WTC11 (cell line): Measurements from ENCODE around the gene ALDOC. TPM values are rescaled to one million over a fixed set of nuclear protein-coding genes. Genes with fewer than 3 reads are reported as not detected.

ENCODE experiments used
- ATAC-seq: fragments of 200-7000 bp; cut with Tn5 transposase; 2 replicates; pipeline ENCODE4 v1.10.0; 2021; ENCODE audit warnings: mild to moderate bottlenecking, moderate library complexity
- CTCF ChIA-PET: fragments of 300-600 bp; sonication (Branson Sonifier 250); formaldehyde crosslinking; loops from one replicate; lab custom pipeline; 2021; ENCODE audit warnings: antibody characterized with exemption; lab: Charles Lee
- POLR2A ChIA-PET: fragments of 350-600 bp; sonication (Branson Sonifier 250); formaldehyde crosslinking; loops from one replicate; lab custom pipeline; 2021; ENCODE audit warnings: antibody characterized with exemption; lab: Charles Lee
- DNase-seq: peaks from one replicate; pipeline ENCODE4 v3.0.0; 2021; ENCODE audit warnings: low spot score
- H3K27ac Mint-ChIP-seq: 2 replicates; pipeline ENCODE4 v1.8.0; 2021; ENCODE audit warnings: mixed read lengths
- H3K27me3 Mint-ChIP-seq: 2 replicates; pipeline ENCODE4 v1.8.0; 2021; ENCODE audit warnings: low read depth, mild to moderate bottlenecking, moderate library complexity, mixed read lengths
- H3K36me3 Mint-ChIP-seq: 2 replicates; pipeline ENCODE4 v1.8.0; 2021; ENCODE audit warnings: mixed read lengths
- H3K4me1 Mint-ChIP-seq: 2 replicates; pipeline ENCODE4 v1.8.0; 2022; ENCODE audit warnings: mixed read lengths
- H3K4me3 Mint-ChIP-seq: 2 replicates; pipeline ENCODE4 v1.8.0; 2021; ENCODE audit warnings: mild to moderate bottlenecking, moderate library complexity, mixed read lengths
- H3K9me3 Mint-ChIP-seq: 2 replicates; pipeline ENCODE4 v1.8.0; 2021; ENCODE audit warnings: mixed read lengths
- ATF1 ChIP-seq: sonication (generic); formaldehyde crosslinking; IDR thresholded peaks from 2 replicates; pipeline ENCODE4 v1.8.1; 2023; ENCODE audit warnings: mild to moderate bottlenecking, moderate library complexity, missing genetic modification reagents
- CBFB ChIP-seq: sonication (generic); formaldehyde crosslinking; IDR thresholded peaks from 2 replicates; pipeline ENCODE4 v1.8.1; 2022; ENCODE audit warnings: mild to moderate bottlenecking, low read depth, missing genetic modification reagents
- CREM ChIP-seq: sonication (generic); formaldehyde crosslinking; IDR thresholded peaks from 2 replicates; pipeline ENCODE4 v1.8.1; 2022; ENCODE audit warnings: mild to moderate bottlenecking, missing genetic modification reagents, moderate library complexity
- ELF4 ChIP-seq: sonication (generic); formaldehyde crosslinking; IDR thresholded peaks from 2 replicates; pipeline ENCODE4 v1.8.1; 2022; ENCODE audit warnings: low read depth, mild to moderate bottlenecking, moderate library complexity, missing genetic modification reagents
- ESRRA ChIP-seq: sonication (generic); formaldehyde crosslinking; IDR thresholded peaks from 2 replicates; pipeline ENCODE4 v1.8.1; 2022; ENCODE audit warnings: mild to moderate bottlenecking, missing genetic modification reagents, borderline replicate concordance
- FOXP1 ChIP-seq: sonication (generic); formaldehyde crosslinking; IDR thresholded peaks from 2 replicates; pipeline ENCODE4 v1.8.0; 2022; ENCODE audit warnings: missing genetic modification reagents, mild to moderate bottlenecking, moderate library complexity, borderline replicate concordance
- KAT7 ChIP-seq: sonication (generic); formaldehyde crosslinking; IDR thresholded peaks from 2 replicates; pipeline ENCODE4 v1.8.1; 2023; ENCODE audit warnings: missing genetic modification reagents, mild to moderate bottlenecking, borderline replicate concordance
- SMAD4 ChIP-seq: sonication (generic); formaldehyde crosslinking; IDR thresholded peaks from 2 replicates; pipeline ENCODE4 v1.8.0; 2022; ENCODE audit warnings: mild to moderate bottlenecking, missing genetic modification reagents
- SOX15 ChIP-seq: fragments of 250-450 bp; sonication (Bioruptor Pico); IDR thresholded peaks from 2 replicates; pipeline ENCODE4 v1.9.0; 2021; ENCODE audit warnings: mild to moderate bottlenecking
- TEAD4 ChIP-seq: sonication (generic); formaldehyde crosslinking; IDR thresholded peaks from 2 replicates; pipeline ENCODE4 v1.8.0; 2022; ENCODE audit warnings: mild to moderate bottlenecking, missing genetic modification reagents
- ZNF219 ChIP-seq: sonication (generic); formaldehyde crosslinking; IDR thresholded peaks from 2 replicates; pipeline ENCODE4 v1.8.0; 2023; ENCODE audit warnings: missing genetic modification reagents, mild to moderate bottlenecking, borderline replicate concordance
- ZNF263 ChIP-seq: sonication (generic); formaldehyde crosslinking; IDR thresholded peaks from 2 replicates; pipeline ENCODE4 v1.8.1; 2022; ENCODE audit warnings: low read depth, mild to moderate bottlenecking, moderate library complexity, missing genetic modification reagents
- ZNF671 ChIP-seq: fragments of 250-450 bp; sonication (Bioruptor Pico); IDR thresholded peaks from 2 replicates; pipeline ENCODE4 v1.8.0; 2021; ENCODE audit warnings: mild to moderate bottlenecking
- total RNA-seq: library from RNA; stranded (reverse); gene quantifications from 3 replicates; pipeline ENCODE4 v1.2.3, GENCODE V29; 2021
- TF ChIP-seq, protein P1 (sequence below): fragments of 200-600 bp; IDR thresholded peaks from 2 replicates; pipeline ENCODE4 v1.8.0; 2022; ENCODE audit warnings: antibody characterized with exemption
- TF ChIP-seq, protein P2 (sequence below): fragments of 250-450 bp; sonication (Bioruptor Pico); IDR thresholded peaks from 2 replicates; pipeline ENCODE4 v1.9.0; 2021; ENCODE audit warnings: mild to moderate bottlenecking
- TF ChIP-seq, protein P3 (sequence below): sonication (generic); formaldehyde crosslinking; IDR thresholded peaks from 2 replicates; pipeline ENCODE4 v1.8.1; 2022; ENCODE audit warnings: low read depth, missing genetic modification reagents, borderline replicate concordance
- TF ChIP-seq, protein P4 (sequence below): sonication (generic); formaldehyde crosslinking; IDR thresholded peaks from 2 replicates; pipeline ENCODE4 v1.8.0; 2023; ENCODE audit warnings: missing genetic modification reagents, mild to moderate bottlenecking, borderline replicate concordance
- TF ChIP-seq, protein P5 (sequence below): sonication (generic); formaldehyde crosslinking; conservative IDR thresholded peaks from 2 replicates; pipeline ENCODE4 v1.8.1; 2022; ENCODE audit warnings: mild to moderate bottlenecking, missing genetic modification reagents
- TF ChIP-seq, protein P6 (sequence below): sonication (generic); formaldehyde crosslinking; IDR thresholded peaks from 2 replicates; pipeline ENCODE4 v1.8.0; 2022; ENCODE audit warnings: mild to moderate bottlenecking, missing genetic modification reagents
- TF ChIP-seq, protein P7 (sequence below): sonication (generic); formaldehyde crosslinking; IDR thresholded peaks from 2 replicates; pipeline ENCODE4 v1.8.1; 2022; ENCODE audit warnings: low read depth, mild to moderate bottlenecking, moderate library complexity, missing genetic modification reagents, borderline replicate concordance

The ALDOC gene
- total RNA-seq, 1 experiment from 2014 or later, result 73.5 TPM

DNA sequence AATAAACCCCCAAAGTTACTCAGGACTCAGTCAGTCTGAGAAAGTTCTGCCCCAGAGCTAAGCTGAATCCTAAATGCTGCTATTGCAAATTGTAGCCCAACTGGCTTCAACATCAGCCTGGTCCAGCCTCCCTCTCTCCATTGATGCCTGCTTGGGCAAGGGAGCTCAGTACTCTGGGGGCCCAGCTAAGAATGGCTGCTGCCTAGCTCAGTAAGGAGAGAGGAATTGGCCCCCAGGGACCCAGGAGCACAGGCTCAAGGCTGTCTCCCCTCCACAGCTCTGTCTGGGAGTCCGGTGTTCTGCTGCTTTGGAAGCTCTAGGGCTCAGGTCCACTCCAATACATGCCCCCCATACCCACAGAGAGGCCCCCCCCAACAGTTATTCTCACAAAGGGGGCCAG is 25.8 kb downstream of the ALDOC start:
- Mint-ChIP-seq H3K4me3 (peak overlapping the region; percentile 97), H3K36me3 (peaks cover 19% of the 10 kb centered on the region), H3K27ac (no peak overlapping the region), H3K4me1 (peaks cover 24% of the 10 kb centered on the region), H3K27me3 (no peaks in the 10 kb centered on the region), H3K9me3 (no peaks in the 10 kb centered on the region)
- ATAC-seq (no peak), DNase-seq (no peak)
- TF ChIP-seq, protein P1, sequence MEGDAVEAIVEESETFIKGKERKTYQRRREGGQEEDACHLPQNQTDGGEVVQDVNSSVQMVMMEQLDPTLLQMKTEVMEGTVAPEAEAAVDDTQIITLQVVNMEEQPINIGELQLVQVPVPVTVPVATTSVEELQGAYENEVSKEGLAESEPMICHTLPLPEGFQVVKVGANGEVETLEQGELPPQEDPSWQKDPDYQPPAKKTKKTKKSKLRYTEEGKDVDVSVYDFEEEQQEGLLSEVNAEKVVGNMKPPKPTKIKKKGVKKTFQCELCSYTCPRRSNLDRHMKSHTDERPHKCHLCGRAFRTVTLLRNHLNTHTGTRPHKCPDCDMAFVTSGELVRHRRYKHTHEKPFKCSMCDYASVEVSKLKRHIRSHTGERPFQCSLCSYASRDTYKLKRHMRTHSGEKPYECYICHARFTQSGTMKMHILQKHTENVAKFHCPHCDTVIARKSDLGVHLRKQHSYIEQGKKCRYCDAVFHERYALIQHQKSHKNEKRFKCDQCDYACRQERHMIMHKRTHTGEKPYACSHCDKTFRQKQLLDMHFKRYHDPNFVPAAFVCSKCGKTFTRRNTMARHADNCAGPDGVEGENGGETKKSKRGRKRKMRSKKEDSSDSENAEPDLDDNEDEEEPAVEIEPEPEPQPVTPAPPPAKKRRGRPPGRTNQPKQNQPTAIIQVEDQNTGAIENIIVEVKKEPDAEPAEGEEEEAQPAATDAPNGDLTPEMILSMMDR, result no peak
- TF ChIP-seq, protein P2, sequence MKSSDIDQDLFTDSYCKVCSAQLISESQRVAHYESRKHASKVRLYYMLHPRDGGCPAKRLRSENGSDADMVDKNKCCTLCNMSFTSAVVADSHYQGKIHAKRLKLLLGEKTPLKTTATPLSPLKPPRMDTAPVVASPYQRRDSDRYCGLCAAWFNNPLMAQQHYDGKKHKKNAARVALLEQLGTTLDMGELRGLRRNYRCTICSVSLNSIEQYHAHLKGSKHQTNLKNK (CRISPR knock-in tag), result no peak
- TF ChIP-seq FOXP1 (CRISPR knock-in tag) (no peak), ATF1 (CRISPR knock-in tag) (no peak), KAT7 (CRISPR knock-in tag) (no peak), SOX15 (CRISPR knock-in tag) (no peak), ZNF219 (CRISPR knock-in tag) (no peak), CBFB (no peak), ELF4 (CRISPR knock-in tag) (no peak), CREM (CRISPR knock-in tag) (no peak), ZNF263 (CRISPR knock-in tag) (no peak), ESRRA (CRISPR knock-in tag) (no peak), TEAD4 (CRISPR knock-in tag) (no peak), ZNF671 (CRISPR knock-in tag) (no peak), SMAD4 (CRISPR knock-in tag) (no peak)
- TF ChIP-seq, protein P3, sequence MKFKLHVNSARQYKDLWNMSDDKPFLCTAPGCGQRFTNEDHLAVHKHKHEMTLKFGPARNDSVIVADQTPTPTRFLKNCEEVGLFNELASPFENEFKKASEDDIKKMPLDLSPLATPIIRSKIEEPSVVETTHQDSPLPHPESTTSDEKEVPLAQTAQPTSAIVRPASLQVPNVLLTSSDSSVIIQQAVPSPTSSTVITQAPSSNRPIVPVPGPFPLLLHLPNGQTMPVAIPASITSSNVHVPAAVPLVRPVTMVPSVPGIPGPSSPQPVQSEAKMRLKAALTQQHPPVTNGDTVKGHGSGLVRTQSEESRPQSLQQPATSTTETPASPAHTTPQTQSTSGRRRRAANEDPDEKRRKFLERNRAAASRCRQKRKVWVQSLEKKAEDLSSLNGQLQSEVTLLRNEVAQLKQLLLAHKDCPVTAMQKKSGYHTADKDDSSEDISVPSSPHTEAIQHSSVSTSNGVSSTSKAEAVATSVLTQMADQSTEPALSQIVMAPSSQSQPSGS (CRISPR knock-in tag), result no peak
- TF ChIP-seq, protein P4, sequence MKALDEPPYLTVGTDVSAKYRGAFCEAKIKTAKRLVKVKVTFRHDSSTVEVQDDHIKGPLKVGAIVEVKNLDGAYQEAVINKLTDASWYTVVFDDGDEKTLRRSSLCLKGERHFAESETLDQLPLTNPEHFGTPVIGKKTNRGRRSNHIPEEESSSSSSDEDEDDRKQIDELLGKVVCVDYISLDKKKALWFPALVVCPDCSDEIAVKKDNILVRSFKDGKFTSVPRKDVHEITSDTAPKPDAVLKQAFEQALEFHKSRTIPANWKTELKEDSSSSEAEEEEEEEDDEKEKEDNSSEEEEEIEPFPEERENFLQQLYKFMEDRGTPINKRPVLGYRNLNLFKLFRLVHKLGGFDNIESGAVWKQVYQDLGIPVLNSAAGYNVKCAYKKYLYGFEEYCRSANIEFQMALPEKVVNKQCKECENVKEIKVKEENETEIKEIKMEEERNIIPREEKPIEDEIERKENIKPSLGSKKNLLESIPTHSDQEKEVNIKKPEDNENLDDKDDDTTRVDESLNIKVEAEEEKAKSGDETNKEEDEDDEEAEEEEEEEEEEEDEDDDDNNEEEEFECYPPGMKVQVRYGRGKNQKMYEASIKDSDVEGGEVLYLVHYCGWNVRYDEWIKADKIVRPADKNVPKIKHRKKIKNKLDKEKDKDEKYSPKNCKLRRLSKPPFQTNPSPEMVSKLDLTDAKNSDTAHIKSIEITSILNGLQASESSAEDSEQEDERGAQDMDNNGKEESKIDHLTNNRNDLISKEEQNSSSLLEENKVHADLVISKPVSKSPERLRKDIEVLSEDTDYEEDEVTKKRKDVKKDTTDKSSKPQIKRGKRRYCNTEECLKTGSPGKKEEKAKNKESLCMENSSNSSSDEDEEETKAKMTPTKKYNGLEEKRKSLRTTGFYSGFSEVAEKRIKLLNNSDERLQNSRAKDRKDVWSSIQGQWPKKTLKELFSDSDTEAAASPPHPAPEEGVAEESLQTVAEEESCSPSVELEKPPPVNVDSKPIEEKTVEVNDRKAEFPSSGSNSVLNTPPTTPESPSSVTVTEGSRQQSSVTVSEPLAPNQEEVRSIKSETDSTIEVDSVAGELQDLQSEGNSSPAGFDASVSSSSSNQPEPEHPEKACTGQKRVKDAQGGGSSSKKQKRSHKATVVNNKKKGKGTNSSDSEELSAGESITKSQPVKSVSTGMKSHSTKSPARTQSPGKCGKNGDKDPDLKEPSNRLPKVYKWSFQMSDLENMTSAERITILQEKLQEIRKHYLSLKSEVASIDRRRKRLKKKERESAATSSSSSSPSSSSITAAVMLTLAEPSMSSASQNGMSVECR, result no peak
- TF ChIP-seq, protein P5, sequence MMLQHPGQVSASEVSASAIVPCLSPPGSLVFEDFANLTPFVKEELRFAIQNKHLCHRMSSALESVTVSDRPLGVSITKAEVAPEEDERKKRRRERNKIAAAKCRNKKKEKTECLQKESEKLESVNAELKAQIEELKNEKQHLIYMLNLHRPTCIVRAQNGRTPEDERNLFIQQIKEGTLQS, result no peak
- TF ChIP-seq, protein P6, sequence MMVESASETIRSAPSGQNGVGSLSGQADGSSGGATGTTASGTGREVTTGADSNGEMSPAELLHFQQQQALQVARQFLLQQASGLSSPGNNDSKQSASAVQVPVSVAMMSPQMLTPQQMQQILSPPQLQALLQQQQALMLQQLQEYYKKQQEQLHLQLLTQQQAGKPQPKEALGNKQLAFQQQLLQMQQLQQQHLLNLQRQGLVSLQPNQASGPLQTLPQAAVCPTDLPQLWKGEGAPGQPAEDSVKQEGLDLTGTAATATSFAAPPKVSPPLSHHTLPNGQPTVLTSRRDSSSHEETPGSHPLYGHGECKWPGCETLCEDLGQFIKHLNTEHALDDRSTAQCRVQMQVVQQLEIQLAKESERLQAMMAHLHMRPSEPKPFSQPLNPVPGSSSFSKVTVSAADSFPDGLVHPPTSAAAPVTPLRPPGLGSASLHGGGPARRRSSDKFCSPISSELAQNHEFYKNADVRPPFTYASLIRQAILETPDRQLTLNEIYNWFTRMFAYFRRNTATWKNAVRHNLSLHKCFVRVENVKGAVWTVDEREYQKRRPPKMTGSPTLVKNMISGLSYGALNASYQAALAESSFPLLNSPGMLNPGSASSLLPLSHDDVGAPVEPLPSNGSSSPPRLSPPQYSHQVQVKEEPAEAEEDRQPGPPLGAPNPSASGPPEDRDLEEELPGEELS (CRISPR knock-in tag), result no peak
- TF ChIP-seq, protein P7, sequence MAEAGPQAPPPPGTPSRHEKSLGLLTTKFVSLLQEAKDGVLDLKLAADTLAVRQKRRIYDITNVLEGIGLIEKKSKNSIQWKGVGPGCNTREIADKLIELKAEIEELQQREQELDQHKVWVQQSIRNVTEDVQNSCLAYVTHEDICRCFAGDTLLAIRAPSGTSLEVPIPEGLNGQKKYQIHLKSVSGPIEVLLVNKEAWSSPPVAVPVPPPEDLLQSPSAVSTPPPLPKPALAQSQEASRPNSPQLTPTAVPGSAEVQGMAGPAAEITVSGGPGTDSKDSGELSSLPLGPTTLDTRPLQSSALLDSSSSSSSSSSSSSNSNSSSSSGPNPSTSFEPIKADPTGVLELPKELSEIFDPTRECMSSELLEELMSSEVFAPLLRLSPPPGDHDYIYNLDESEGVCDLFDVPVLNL (CRISPR knock-in tag), result no peak
- ChIA-PET POLR2A (interaction anchor here (0.6 to 1.0 kb wide), 2 partner anchors 161 to 215 kb away, joined by 3 to 5 read pairs; partner anchors contain the start of genes IFT20, PROCA1 and TNFAIP1), CTCF (interaction anchor here (0.7 to 2.1 kb wide), 7 partner anchors 10 to 143 kb away, joined by 3 to 8 read pairs (median 5); partner anchors contain the start of genes ALDOC and PIGS)
